IMR-90 (cell line): ENCODE data around the gene RBKS. TPM values are rescaled to one million over a fixed set of nuclear protein-coding genes. Genes with fewer than 3 reads are reported as not detected.

Source experiments
- ATAC-seq: fragments of 200-7000 bp; cut with Tn5 transposase; 2 replicates; pipeline ENCODE4 v1.9.1; 2020; ENCODE audit warnings: low read depth, mild to moderate bottlenecking, moderate library complexity
- BruUV-seq: library from RNA; stranded (reverse); fragments of 400-500 nt; replicated peaks from 2 replicates; lab custom pipeline; 2021; lab: Mats Ljungman, UMichigan
- CTCF ChIA-PET: fragments of 300-600 bp; formaldehyde crosslinking; extraction: SDS; loops from one replicate; lab custom pipeline; 2021; ENCODE audit warnings: antibody characterized with exemption; lab: Yijun Ruan, JAX
- POLR2A ChIA-PET: fragments of 300-600 bp; sonication (Branson Sonifier 250); formaldehyde crosslinking; loops from one replicate; lab custom pipeline; 2022; ENCODE audit warnings: antibody characterized with exemption; ENCODE audit not compliant: unreplicated experiment; lab: Charles Lee
- DNase-seq: peaks from one replicate; pipeline ENCODE4 v3.0.0; 2013
- H2AFZ ChIP-seq: replicated peaks from 2 replicates; pipeline ENCODE3; 2013; ENCODE audit warnings: low read length, mild to moderate bottlenecking; ENCODE audit not compliant: poor library complexity
- H2AK5ac ChIP-seq: 2 replicates; pipeline ENCODE4 v1.6.1; 2013; ENCODE audit warnings: low read depth, low read length, inconsistent platforms
- H2AK9ac ChIP-seq: replicated peaks from 2 replicates; pipeline ENCODE3; 2013; ENCODE audit warnings: mild to moderate bottlenecking, low read depth, low read length, moderate library complexity; ENCODE audit not compliant: poor library complexity
- H2BK120ac ChIP-seq: 2 replicates; pipeline ENCODE4 v1.6.1; 2013; ENCODE audit warnings: low read depth, low read length, inconsistent platforms
- H2BK15ac ChIP-seq: 3 replicates; pipeline ENCODE4 v1.6.1; 2013; ENCODE audit warnings: low read depth, low read length, inconsistent platforms
- H2BK20ac ChIP-seq: 2 replicates; pipeline ENCODE4 v1.6.1; 2013; ENCODE audit warnings: low read depth, mild to moderate bottlenecking, inconsistent platforms, low read length, moderate library complexity
- H2BK5ac ChIP-seq: 2 replicates; pipeline ENCODE4 v1.6.1; 2013; ENCODE audit warnings: mild to moderate bottlenecking, low read depth, low read length, inconsistent platforms; ENCODE audit not compliant: poor library complexity, severe bottlenecking
- H3K14ac ChIP-seq: replicated peaks from 2 replicates; pipeline ENCODE4 v1.6.1; 2013; ENCODE audit warnings: low read depth, low read length, inconsistent platforms
- H3K18ac ChIP-seq: 2 replicates; pipeline ENCODE4 v1.6.1; 2013; ENCODE audit warnings: low read depth, low read length, control low read depth
- H3K23ac ChIP-seq: 2 replicates; pipeline ENCODE4 v1.6.1; 2013; ENCODE audit warnings: low read depth, low read length, inconsistent platforms
- H3K27ac ChIP-seq: 2 replicates; pipeline ENCODE4 v1.5.1; 2013; ENCODE audit warnings: mild to moderate bottlenecking, control low read depth, low read length; ENCODE audit not compliant: insufficient read depth
- H3K27me3 ChIP-seq: 2 replicates; pipeline ENCODE4 v1.6.1; 2013; ENCODE audit warnings: low read length; ENCODE audit not compliant: control insufficient read depth, insufficient read depth
- H3K36me3 ChIP-seq: 2 replicates; pipeline ENCODE4 v1.6.1; 2013; ENCODE audit warnings: low read length, mixed read lengths; ENCODE audit not compliant: control insufficient read depth, insufficient read depth
- H3K4ac ChIP-seq: 2 replicates; pipeline ENCODE4 v1.6.1; 2013; ENCODE audit warnings: low read depth, low read length, inconsistent platforms
- H3K4me1 ChIP-seq: 2 replicates; pipeline ENCODE4 v1.6.1; 2013; ENCODE audit warnings: low read length, mixed read lengths; ENCODE audit not compliant: control insufficient read depth, insufficient read depth
- H3K4me2 ChIP-seq: 2 replicates; pipeline ENCODE4 v1.6.1; 2013; ENCODE audit warnings: low read depth, mild to moderate bottlenecking, control low read depth, low read length, moderate library complexity
- H3K4me3 ChIP-seq: 2 replicates; pipeline ENCODE4 v1.5.1; 2013; ENCODE audit warnings: low read depth, mild to moderate bottlenecking, control low read depth, low read length, moderate library complexity; ENCODE audit not compliant: insufficient read depth
- H3K56ac ChIP-seq: 2 replicates; pipeline ENCODE4 v1.6.1; 2013; ENCODE audit warnings: low read length, inconsistent platforms; ENCODE audit not compliant: insufficient read depth; ENCODE audit errors: extremely low read depth
- H3K79me1 ChIP-seq, 2 experiments: 2 replicates each; pipeline ENCODE4 v1.6.1; 2013; ENCODE audit warnings: low read length in 2 of 2, inconsistent platforms in 1 of 2, low read depth in 1 of 2
- H3K9ac ChIP-seq: 2 replicates; pipeline ENCODE4 v1.6.1; 2013; ENCODE audit warnings: low read depth, low read length, control low read depth
- H3K9me1 ChIP-seq: 2 replicates; pipeline ENCODE4 v1.6.1; 2013; ENCODE audit warnings: low read length, inconsistent platforms; ENCODE audit not compliant: insufficient read depth
- H3K9me3 ChIP-seq: 2 replicates; pipeline ENCODE4 v1.6.1; 2013; ENCODE audit warnings: low read length; ENCODE audit not compliant: control insufficient read depth, insufficient read depth
- H4K20me1 ChIP-seq: 2 replicates; pipeline ENCODE4 v1.6.1; 2013; ENCODE audit warnings: low read length, inconsistent platforms; ENCODE audit not compliant: insufficient read depth
- H4K5ac ChIP-seq: 2 replicates; pipeline ENCODE4 v1.6.1; 2013; ENCODE audit warnings: mild to moderate bottlenecking, low read depth, low read length, control low read depth
- H4K8ac ChIP-seq, 2 experiments: 2 replicates each; pipeline ENCODE4 v1.6.1; 2013; ENCODE audit warnings: low read depth in 2 of 2, low read length in 2 of 2, control low read depth in 1 of 2, inconsistent platforms in 1 of 2
- H4K91ac ChIP-seq: 2 replicates; pipeline ENCODE4 v1.6.1; 2013; ENCODE audit warnings: low read depth, low read length, inconsistent platforms; ENCODE audit not compliant: insufficient read depth
- CEBPB ChIP-seq: IDR thresholded peaks from 2 replicates; pipeline ENCODE4 v1.6.1; 2012; ENCODE audit warnings: low read depth, low read length, improper control_type of control experiment
- CHD1 ChIP-seq: IDR thresholded peaks from 2 replicates; pipeline ENCODE4 v1.6.1; 2012; ENCODE audit warnings: low read depth, low read length, improper control_type of control experiment
- RCOR1 ChIP-seq: IDR thresholded peaks from 2 replicates; pipeline ENCODE4 v1.6.1; 2012; ENCODE audit warnings: mild to moderate bottlenecking, low read length, improper control_type of control experiment; ENCODE audit not compliant: insufficient replicate concordance
- WGBS, 2 experiments: methylation state at CpG; one replicate each; pipeline versions ENCODE4 v1.1.5 to v1.1.7; 2013; ENCODE audit warnings: missing lambda C conversion rate in 2 of 2; ENCODE audit not compliant: insufficient read length in 1 of 2; ENCODE audit errors: extremely low coverage in 2 of 2; 5-methylcytosine and 5-hydroxymethylcytosine counted together
- dilution Hi-C: fragments of 300-500 bp; cut with HindIII; formaldehyde crosslinking; loops from one replicate; pipeline ENCODE4 v1.14.3; 2018; ENCODE audit warnings: low sequenced_read_pairs; ENCODE audit not compliant: unreplicated experiment
- in situ Hi-C: fragments of 300-500 bp; cut with MboI; formaldehyde crosslinking; loops from 3 replicates; pipeline ENCODE4 v1.14.3; 2019; ENCODE audit warnings: low sequenced_read_pairs, inconsistent platforms, mixed read lengths
- intact Hi-C: fragments of 100-400 bp; cut with micrococcal nuclease; formaldehyde crosslinking; loops from 2 replicates; pipeline ENCODE4 v1.10.0; 2022
- polyA plus RNA-seq, 3 experiments: library from polyadenylated mRNA; depleted of rRNA; stranded (reverse); fragments of >200 nt; gene quantifications; 2 replicates each; pipeline ENCODE4 v1.2.3, GENCODE V29; 2012; ENCODE audit warnings: low replicate concordance in 1 of 3
- total RNA-seq: library from RNA; depleted of rRNA; stranded (reverse); fragments of >200 nt; gene quantifications from 2 replicates; pipeline ENCODE4 v1.2.3, GENCODE V29; 2012

The RBKS gene
- total and polyA plus RNA-seq, 2 of the 4 experiments (the other 2 are of a cell fraction): 1.1 to 1.4 TPM

- DNase-seq: no peak
- POLR2A ChIA-PET: no interaction called here
- CTCF ChIA-PET: no interaction called here
Observed at GRCh38 chr2:27831279-27832050, 58.7 kb downstream of the RBKS start.

More at GRCh38 chr2:27831279-27832050, 58.7 kb downstream of the RBKS start:
- no peak overlapping the region for H3K23ac ChIP-seq
- intact Hi-C loops (no loop called here), in situ Hi-C loops (no loop called here), dilution Hi-C loops (no loop called here)
- no CpG with 5 or more reads among the region's 7 CpGs for whole genome bisulfite sequencing, 2 experiments
- no peak overlapping the region for H2AK9ac ChIP-seq
- H3K9ac ChIP-seq: no peak overlapping the region
- H3K14ac ChIP-seq: no peak overlapping the region
- H2BK15ac ChIP-seq: no peak overlapping the region
- no peak overlapping the region for H3K4me2 ChIP-seq
- no TSS peak for BruUV-seq
- no peak overlapping the region for H3K4ac ChIP-seq
- no peaks in the 10 kb centered on the region; the same call in none of the 2 replicates for H3K4me1 ChIP-seq
- H2BK20ac ChIP-seq: no peak overlapping the region
- no peak overlapping the region for H4K8ac ChIP-seq
- H2BK120ac ChIP-seq: no peak overlapping the region
- no peak overlapping the region for H4K91ac ChIP-seq
- peak; percentile 31 for TF ChIP-seq CEBPB
- TF ChIP-seq RCOR1: no peak
- no peak for TF ChIP-seq CHD1
- ATAC-seq: no peak
- H2BK5ac ChIP-seq: no peak overlapping the region
- no peak overlapping the region for H3K56ac ChIP-seq
- no peak overlapping the region for H3K27ac ChIP-seq
- H3K9me1 ChIP-seq: peaks cover 2% of the 10 kb centered on the region; the same call in 1 of the 2 replicates
- no peaks in the 10 kb centered on the region for H3K27me3 ChIP-seq
- no peak overlapping the region for H2AFZ ChIP-seq
- no peak overlapping the region for H3K4me3 ChIP-seq
- H3K9me3 ChIP-seq: peaks cover 4% of the 10 kb centered on the region; the same call in 1 of the 2 replicates
- no peak overlapping the region for H2AK5ac ChIP-seq
- H4K5ac ChIP-seq: no peak overlapping the region
- no peaks in the 10 kb centered on the region for H4K20me1 ChIP-seq
- H3K18ac ChIP-seq: no peak overlapping the region
- no peaks in the 10 kb centered on the region for H3K36me3 ChIP-seq
- no peaks in the 10 kb centered on the region for H3K79me1 ChIP-seq
